CD14-positive monocyte (primary cell): ENCODE measurements around the gene TFEB. TPM values are rescaled to one million over a fixed set of nuclear protein-coding genes. Genes with fewer than 3 reads are reported as not detected.

ENCODE experiments used
- DNase-seq, 3 donors: peaks; one replicate each; pipeline ENCODE4 v3.0.0-alpha.2; 2011 to 2022
- H2AFZ ChIP-seq: 2 replicates; pipeline ENCODE4 v1.6.0; 2012; ENCODE audit warnings: mild to moderate bottlenecking, low read depth, low read length, inconsistent platforms; ENCODE audit not compliant: insufficient read depth, poor library complexity, severe bottlenecking
- H3K27ac ChIP-seq, 2 donors: 1 replicate in 1 of 2; 2 replicates in 1 of 2; pipeline ENCODE4 v1.5.1; 2012 to 2013; ENCODE audit warnings: low read length in 2 of 2, control low read depth in 1 of 2, inconsistent platforms in 1 of 2, low read depth in 1 of 2, mild to moderate bottlenecking in 1 of 2
- H3K27me3 ChIP-seq, 2 donors: one replicate each; pipeline versions ENCODE4 v1.6.0 to v1.6.1; 2011 to 2013; ENCODE audit warnings: low read length in 2 of 2; ENCODE audit not compliant: control insufficient read depth in 2 of 2, insufficient read depth in 2 of 2
- H3K36me3 ChIP-seq, 2 donors: replicated peaks in 1 of 2; 1 replicate in 1 of 2; 2 replicates in 1 of 2; pipeline versions ENCODE4 v1.5.1 to v1.6.1; 2012 to 2013; ENCODE audit warnings: low read length in 2 of 2, control low read depth in 1 of 2, inconsistent platforms in 1 of 2, mild to moderate bottlenecking in 1 of 2; ENCODE audit not compliant: insufficient read depth in 2 of 2, control insufficient read depth in 1 of 2
- H3K4me1 ChIP-seq, 2 donors: 1 replicate in 1 of 2; 2 replicates in 1 of 2; pipeline versions ENCODE4 v1.5.1 to v1.6.1; 2012 to 2013; ENCODE audit warnings: low read length in 2 of 2, control low read depth in 1 of 2, inconsistent platforms in 1 of 2, mild to moderate bottlenecking in 1 of 2, moderate library complexity in 1 of 2; ENCODE audit not compliant: insufficient read depth in 2 of 2, control insufficient read depth in 1 of 2
- H3K4me2 ChIP-seq: replicated peaks from 2 replicates; pipeline ENCODE3; 2012; ENCODE audit warnings: low read length, moderate library complexity, mild to moderate bottlenecking; ENCODE audit not compliant: poor library complexity, severe bottlenecking; ENCODE audit errors: extremely low read depth
- H3K4me3 ChIP-seq, 3 experiments: fragments of 200-600 bp in 1 of 3; sonication (generic) in 1 of 3; replicated peaks in 1 of 3; 1 replicate in 2 of 3; 2 replicates in 1 of 3; pipeline ENCODE4 v1.5.1; 2011 to 2013; ENCODE audit warnings: low read length in 3 of 3, mild to moderate bottlenecking in 3 of 3, control low read depth in 2 of 3, low read depth in 2 of 3, inconsistent platforms in 1 of 3, moderate library complexity in 1 of 3
- H3K79me2 ChIP-seq: 2 replicates; pipeline ENCODE4 v1.6.0; 2012; ENCODE audit warnings: mild to moderate bottlenecking, control low read depth, inconsistent platforms, low read length, moderate library complexity; ENCODE audit not compliant: insufficient read depth
- H3K9ac ChIP-seq: 2 replicates; pipeline ENCODE4 v1.6.0; 2017; ENCODE audit warnings: low read length, mild to moderate bottlenecking; ENCODE audit not compliant: insufficient read depth, poor library complexity, severe bottlenecking
- H3K9me3 ChIP-seq, 2 donors: replicated peaks in 1 of 2; 1 replicate in 1 of 2; 2 replicates in 1 of 2; pipeline versions ENCODE4 v1.5.1 to v1.6.1; 2012 to 2013; ENCODE audit warnings: low read length in 2 of 2, control low read depth in 1 of 2; ENCODE audit not compliant: control insufficient read depth in 1 of 2, insufficient read depth in 1 of 2
- H4K20me1 ChIP-seq: 2 replicates; pipeline ENCODE4 v1.6.0; 2012; ENCODE audit warnings: mild to moderate bottlenecking, low read length, control low read depth, moderate library complexity; ENCODE audit not compliant: insufficient read depth
- H3K27ac Mint-ChIP-seq, 7 donors: one replicate each; pipeline ENCODE4 v1.8.0; 2020; ENCODE audit warnings: mild to moderate bottlenecking in 7 of 7, mixed read lengths in 7 of 7, moderate library complexity in 6 of 7, inconsistent platforms in 2 of 7
- H3K27me3 Mint-ChIP-seq, 3 donors: one replicate each; pipeline ENCODE4 v1.8.0; 2021 to 2022; ENCODE audit warnings: low read depth in 3 of 3, mild to moderate bottlenecking in 3 of 3, mixed read lengths in 3 of 3, moderate library complexity in 3 of 3, inconsistent platforms in 1 of 3
- H3K36me3 Mint-ChIP-seq, 2 donors: one replicate each; pipeline ENCODE4 v1.8.0; 2020; ENCODE audit warnings: mixed read lengths in 2 of 2, inconsistent platforms in 1 of 2, mild to moderate bottlenecking in 1 of 2
- H3K4me1 Mint-ChIP-seq: one replicate; pipeline ENCODE4 v1.8.0; 2020; ENCODE audit warnings: mild to moderate bottlenecking, mixed read lengths
- H3K4me3 Mint-ChIP-seq, 2 donors: one replicate each; pipeline ENCODE4 v1.8.0; 2020; ENCODE audit warnings: mild to moderate bottlenecking in 2 of 2, mixed read lengths in 2 of 2, moderate library complexity in 1 of 2
- H3K9me3 Mint-ChIP-seq, 7 donors: one replicate each; pipeline ENCODE4 v1.8.0; 2020 to 2022; ENCODE audit warnings: mixed read lengths in 7 of 7, mild to moderate bottlenecking in 6 of 7, moderate library complexity in 6 of 7, inconsistent platforms in 2 of 7
- WGBS: methylation state at CpG from one replicate; pipeline ENCODE4 v1.1.5; 2013; ENCODE audit warnings: missing lambda C conversion rate; ENCODE audit not compliant: insufficient coverage; 5-methylcytosine and 5-hydroxymethylcytosine counted together
- intact Hi-C, 2 donors: fragments of 100-400 bp; cut with micrococcal nuclease; formaldehyde crosslinking; loops; one replicate each; pipeline versions ENCODE4 v1.15.0 to v1.15.1; 2023
- polyA plus RNA-seq, 3 donors: library from polyadenylated mRNA; depleted of rRNA in 1 of 3; unstranded in 2 of 3; stranded (reverse) in 1 of 3; fragments of 300-500 nt in 2 of 3; fragments of >200 nt in 1 of 3; fragmentation: Illumina TruSeq in 2 of 3; gene quantifications; 1 replicate in 2 of 3; 2 replicates in 1 of 3; pipeline ENCODE4 v1.2.3, GENCODE V29; 2012 to 2021
- TF ChIP-seq, protein P1 (sequence below): fragments of 200-600 bp; IDR thresholded peaks from one replicate; pipeline ENCODE4 v1.8.0; 2022; ENCODE audit warnings: antibody characterized with exemption, mild to moderate bottlenecking

Gene TFEB
- polyA plus RNA-seq, 3 donors: 42.6 to 60.0 (median 55.0) TPM

DNA sequence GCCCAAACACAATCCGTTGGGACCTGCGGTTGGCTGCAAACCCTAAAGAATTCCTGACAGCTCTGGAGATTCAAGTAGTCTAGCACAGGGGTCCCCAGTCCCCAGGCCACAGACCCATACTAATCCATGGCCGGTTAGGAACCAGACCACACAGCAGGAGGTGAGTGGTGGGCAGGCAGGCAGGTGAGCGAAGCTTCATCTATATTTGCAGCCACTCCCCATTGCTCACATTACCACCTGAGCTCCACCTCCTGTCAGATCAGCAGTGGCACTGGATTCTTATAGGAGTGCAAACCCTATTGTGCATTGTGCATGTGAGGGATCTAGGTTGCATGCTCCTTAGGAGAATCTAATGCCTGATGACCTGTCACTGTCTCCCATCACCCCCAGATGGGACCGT, 16.6 kb downstream of the TFEB start:
- peaks cover 0 to 3% (median 0%) of the 10 kb centered on the region in 3 donors for H3K27me3 Mint-ChIP-seq
- Histone ChIP-seq H3K4me1 (peaks cover 87 to 95% of the 10 kb centered on the region in 2 donors), H3K27me3 (no peaks in the 10 kb centered on the region), H3K4me3 (no peak overlapping the region), H3K36me3 (peaks cover 3 to 7% of the 10 kb centered on the region in 2 donors), H3K9me3 (no peaks in the 10 kb centered on the region), H3K9ac (no peak overlapping the region), H2AFZ (no peak overlapping the region), H3K4me2 (no peak overlapping the region), H3K27ac (peak overlapping the region in 1 of 2 donors; percentile 38), H3K79me2 (peaks cover 97% of the 10 kb centered on the region), H4K20me1 (peaks cover 96% of the 10 kb centered on the region)
- TF ChIP-seq, protein P1, sequence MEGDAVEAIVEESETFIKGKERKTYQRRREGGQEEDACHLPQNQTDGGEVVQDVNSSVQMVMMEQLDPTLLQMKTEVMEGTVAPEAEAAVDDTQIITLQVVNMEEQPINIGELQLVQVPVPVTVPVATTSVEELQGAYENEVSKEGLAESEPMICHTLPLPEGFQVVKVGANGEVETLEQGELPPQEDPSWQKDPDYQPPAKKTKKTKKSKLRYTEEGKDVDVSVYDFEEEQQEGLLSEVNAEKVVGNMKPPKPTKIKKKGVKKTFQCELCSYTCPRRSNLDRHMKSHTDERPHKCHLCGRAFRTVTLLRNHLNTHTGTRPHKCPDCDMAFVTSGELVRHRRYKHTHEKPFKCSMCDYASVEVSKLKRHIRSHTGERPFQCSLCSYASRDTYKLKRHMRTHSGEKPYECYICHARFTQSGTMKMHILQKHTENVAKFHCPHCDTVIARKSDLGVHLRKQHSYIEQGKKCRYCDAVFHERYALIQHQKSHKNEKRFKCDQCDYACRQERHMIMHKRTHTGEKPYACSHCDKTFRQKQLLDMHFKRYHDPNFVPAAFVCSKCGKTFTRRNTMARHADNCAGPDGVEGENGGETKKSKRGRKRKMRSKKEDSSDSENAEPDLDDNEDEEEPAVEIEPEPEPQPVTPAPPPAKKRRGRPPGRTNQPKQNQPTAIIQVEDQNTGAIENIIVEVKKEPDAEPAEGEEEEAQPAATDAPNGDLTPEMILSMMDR: no peak
- no peaks in the 10 kb centered on the region for H3K9me3 Mint-ChIP-seq
- intact Hi-C loops: no loop called here
- H3K4me3 Mint-ChIP-seq: no peak overlapping the region
- H3K27ac Mint-ChIP-seq: peak overlapping the region in 1 of 7 donors; percentile 54
- peaks cover 92% of the 10 kb centered on the region for H3K4me1 Mint-ChIP-seq
- H3K36me3 Mint-ChIP-seq: peaks cover 21 to 60% of the 10 kb centered on the region in 2 donors
- no CpG with 5 or more reads among the region's 5 CpGs for WGBS
- no peak for DNase-seq

DNA sequence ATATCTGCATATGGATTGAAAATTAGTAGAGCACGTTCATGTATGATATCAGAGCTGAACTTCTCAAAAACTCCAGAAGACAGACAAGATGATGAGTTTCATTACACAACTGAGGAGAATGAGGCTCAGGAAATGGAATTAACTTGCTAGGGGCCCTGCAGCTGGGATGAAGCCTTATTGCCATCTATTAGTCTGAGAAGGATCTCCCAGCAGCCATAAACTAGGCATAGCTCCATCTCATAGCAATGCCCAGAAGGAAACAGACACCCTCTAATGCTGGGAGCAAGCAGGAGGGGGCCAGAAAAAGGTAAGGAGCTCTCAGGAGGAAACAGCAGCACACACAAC, 18.0 kb downstream of the TFEB start:
- no peak for DNase-seq
- Histone ChIP-seq H3K79me2 (peaks cover 100% of the 10 kb centered on the region), H3K4me1 (peaks cover 88 to 96% of the 10 kb centered on the region in 2 donors), H3K9ac (no peak overlapping the region), H3K36me3 (peaks cover 3 to 7% of the 10 kb centered on the region in 2 donors), H3K4me2 (no peak overlapping the region), H2AFZ (no peak overlapping the region), H3K4me3 (peak overlapping the region in 1 of 3 experiments; percentile 1), H3K27ac (peak overlapping the region in 1 of 2 donors; percentile 61), H3K9me3 (no peaks in the 10 kb centered on the region), H4K20me1 (peaks cover 99% of the 10 kb centered on the region), H3K27me3 (no peaks in the 10 kb centered on the region)
- Mint-ChIP-seq H3K27ac (peak overlapping the region in 6 of 7 donors; percentile 6 to 92 (median 78)), H3K9me3 (no peaks in the 10 kb centered on the region), H3K27me3 (peaks cover 0 to 3% (median 0%) of the 10 kb centered on the region in 3 donors), H3K36me3 (peaks cover 21 to 62% of the 10 kb centered on the region in 2 donors), H3K4me1 (peaks cover 92% of the 10 kb centered on the region), H3K4me3 (no peak overlapping the region)
- no CpG with 5 or more reads among the region's 1 CpG for WGBS
- intact Hi-C loops: no loop called here
- TF ChIP-seq, protein P1: no peak
